K562 (cell line): ENCODE results near the gene RAB5B. TPM values are rescaled to one million over a fixed set of nuclear protein-coding genes. Genes with fewer than 3 reads are reported as not detected.

ENCODE experiments used
- ARHGAP35 ChIP-seq: fragments of 450-650 bp; IDR thresholded peaks from 2 replicates; pipeline ENCODE4 v1.6.1; 2018; ENCODE audit not compliant: partially characterized antibody
- EWSR1 ChIP-seq: fragments of 450-650 bp; IDR thresholded peaks from 2 replicates; pipeline ENCODE4 v1.6.1; 2018; ENCODE audit warnings: borderline replicate concordance, mild to moderate bottlenecking, low read depth, moderate library complexity; ENCODE audit not compliant: partially characterized antibody
- ILK ChIP-seq: fragments of 450-650 bp; IDR thresholded peaks from 2 replicates; pipeline ENCODE4 v1.6.1; 2016; ENCODE audit warnings: missing genetic modification characterization, low read depth, mild to moderate bottlenecking, missing compliant biosample characterization, moderate library complexity, borderline replicate concordance
- PCBP1 ChIP-seq: fragments of 200-400 bp; formaldehyde crosslinking; IDR thresholded peaks from 2 replicates; pipeline ENCODE4 v1.6.1; 2018; ENCODE audit warnings: mild to moderate bottlenecking, low read depth, low read length; ENCODE audit not compliant: poor library complexity, severe bottlenecking
- PHF8 ChIP-seq: fragments of 200-600 bp; sonication (generic); IDR thresholded peaks from 2 replicates; pipeline ENCODE4 v1.6.1; 2012; ENCODE audit warnings: mixed run types, mild to moderate bottlenecking, inconsistent platforms, low read length, moderate library complexity, borderline replicate concordance
- POLR2G ChIP-seq: fragments of 200-400 bp; formaldehyde crosslinking; IDR thresholded peaks from 2 replicates; pipeline ENCODE4 v1.6.1; 2017; ENCODE audit warnings: low read depth, mild to moderate bottlenecking, antibody characterized with exemption, low read length, moderate library complexity
- SAFB2 ChIP-seq: fragments of 200-400 bp; formaldehyde crosslinking; IDR thresholded peaks from 2 replicates; pipeline ENCODE4 v1.6.1; 2018; ENCODE audit warnings: borderline replicate concordance, low read length, low read depth, moderate library complexity; ENCODE audit not compliant: severe bottlenecking
- SMARCA5 ChIP-seq: fragments of 450-650 bp; IDR thresholded peaks from 2 replicates; pipeline ENCODE4 v1.6.1; 2016
- SP2 ChIP-seq: IDR thresholded peaks from 2 replicates; pipeline ENCODE4 v1.6.1; 2011; ENCODE audit warnings: mild to moderate bottlenecking, low read depth, low read length, moderate library complexity; ENCODE audit not compliant: poor library complexity, severe bottlenecking; ENCODE audit errors: extremely low read depth
- polyA plus RNA-seq, 8 experiments: library from polyadenylated mRNA; depleted of rRNA in 4 of 8; stranded (reverse) in 5 of 8; unstranded in 3 of 8; fragments of >200 nt; fragmentation: Nextera tagmentation in 2 of 8; fragmentation: Illumina TruSeq in 1 of 8; extraction: Ambion mirVana in 2 of 8; extraction: Trizol in 1 of 8; gene quantifications; 2 replicates each; pipeline versions ENCODE4 v1.2.1 to v1.2.3, GENCODE V29; 2011 to 2014; ENCODE audit warnings: inconsistent platforms in 1 of 8, missing spikeins in 1 of 8
- total RNA-seq, 7 experiments: library from RNA; depleted of rRNA in 6 of 7; stranded (reverse); fragments of >200 nt in 6 of 7; fragmentation: Illumina TruSeq in 2 of 7; extraction: Trizol in 2 of 7; gene quantifications; 2 replicates each; pipeline versions ENCODE4 v1.2.1 to v1.2.3, GENCODE V29; 2011 to 2021; ENCODE audit warnings: low replicate concordance in 1 of 7
- TF ChIP-seq, protein P1 (sequence below): fragments of 200-800 bp; sonication (Bioruptor generic); IDR thresholded peaks from 2 replicates; pipeline ENCODE4 v1.6.1; 2017; ENCODE audit warnings: missing genetic modification characterization, missing compliant biosample characterization
- TF ChIP-seq, protein P2 (sequence below), 2 experiments: fragments of 450-650 bp; IDR thresholded peaks; 2 replicates each; pipeline ENCODE4 v1.6.1; 2016
- TF ChIP-seq, protein P3 (sequence below): fragments of 250-450 bp; sonication (Bioruptor Pico); IDR thresholded peaks from 2 replicates; pipeline ENCODE4 v1.4.0; 2020; ENCODE audit warnings: borderline replicate concordance
- TF ChIP-seq, protein P4 (sequence below), 3 experiments: fragments of 200-800 bp in 1 of 3; sonication (Bioruptor generic) in 1 of 3; sonication (generic) in 1 of 3; formaldehyde crosslinking in 1 of 3; IDR thresholded peaks; 2 replicates each; pipeline versions ENCODE4 v1.6.1 to v1.8.0; 2016 to 2022; ENCODE audit warnings: mild to moderate bottlenecking in 2 of 3, missing compliant biosample characterization in 2 of 3, missing genetic modification characterization in 2 of 3, missing genetic modification reagents in 1 of 3

RAB5B gene
- total and polyA plus RNA-seq, 9 of the 15 experiments (the other 6 are each of a cell fraction or from before 2014, with no cell fraction given): 6.8 to 73.8 (median 25.2) TPM

DNA sequence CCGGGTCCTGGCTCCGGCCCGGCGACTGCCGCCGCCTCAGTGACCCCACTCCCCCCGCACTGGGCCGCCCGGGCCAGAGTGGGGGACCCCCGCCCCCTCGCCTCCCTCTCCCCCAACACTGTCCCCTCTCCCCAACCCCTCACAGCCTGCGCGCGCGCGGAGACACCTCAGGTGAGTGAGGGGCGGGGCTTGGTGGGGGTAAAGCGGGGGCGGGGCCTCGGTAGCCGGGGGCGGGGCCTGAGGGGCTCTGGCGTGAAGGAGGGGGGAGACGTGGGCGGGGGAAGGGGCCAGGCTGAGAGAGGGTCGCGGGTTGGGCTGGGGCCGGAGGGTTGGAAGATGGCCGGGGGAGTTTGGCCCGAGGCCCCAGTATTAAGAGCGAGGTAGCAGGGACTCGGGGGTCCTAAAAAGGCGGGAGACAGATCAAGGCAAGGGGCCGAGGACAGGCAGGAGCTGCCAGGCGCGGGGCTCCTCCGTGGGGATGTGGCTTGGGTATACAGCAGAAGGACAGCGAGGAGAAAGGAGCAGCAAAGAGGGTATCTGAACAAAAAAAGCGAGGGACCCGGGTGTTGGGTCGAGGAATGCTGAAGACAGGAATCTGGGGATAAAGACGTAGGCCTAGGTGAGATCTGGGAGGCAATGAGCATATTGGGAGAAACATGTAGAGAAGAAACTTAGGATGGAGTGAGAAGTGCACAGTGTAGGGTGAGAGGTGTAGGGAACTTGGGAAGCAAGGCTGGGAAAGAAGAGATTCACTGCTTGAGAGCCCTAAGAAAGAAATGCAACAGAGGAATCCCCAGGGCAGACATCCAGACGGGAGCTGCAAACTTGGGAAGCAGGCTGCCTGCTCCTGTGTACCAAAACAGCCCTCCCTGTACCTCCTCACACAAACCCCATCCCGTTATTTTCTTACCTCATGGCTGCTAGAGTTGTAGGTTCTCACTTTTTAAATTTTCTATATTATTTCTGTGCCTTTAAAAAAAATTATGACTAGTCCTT, 34.0 kb downstream of the RAB5B start (continued):
- TF ChIP-seq PHF8: 0 out of 2 replicates have a peak, but pooled peaks have one; percentile 11
- TF ChIP-seq ARHGAP35: peak; percentile 9
- TF ChIP-seq SP2: no peak
- no peak for TF ChIP-seq SAFB2
- TF ChIP-seq SMARCA5: no peak
- peak; percentile 82 for TF ChIP-seq PCBP1
- TF ChIP-seq EWSR1: no peak
- TF ChIP-seq, protein P1, sequence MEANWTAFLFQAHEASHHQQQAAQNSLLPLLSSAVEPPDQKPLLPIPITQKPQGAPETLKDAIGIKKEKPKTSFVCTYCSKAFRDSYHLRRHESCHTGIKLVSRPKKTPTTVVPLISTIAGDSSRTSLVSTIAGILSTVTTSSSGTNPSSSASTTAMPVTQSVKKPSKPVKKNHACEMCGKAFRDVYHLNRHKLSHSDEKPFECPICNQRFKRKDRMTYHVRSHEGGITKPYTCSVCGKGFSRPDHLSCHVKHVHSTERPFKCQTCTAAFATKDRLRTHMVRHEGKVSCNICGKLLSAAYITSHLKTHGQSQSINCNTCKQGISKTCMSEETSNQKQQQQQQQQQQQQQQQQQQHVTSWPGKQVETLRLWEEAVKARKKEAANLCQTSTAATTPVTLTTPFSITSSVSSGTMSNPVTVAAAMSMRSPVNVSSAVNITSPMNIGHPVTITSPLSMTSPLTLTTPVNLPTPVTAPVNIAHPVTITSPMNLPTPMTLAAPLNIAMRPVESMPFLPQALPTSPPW (CRISPR knock-in tag): peak; percentile 92
- TF ChIP-seq, protein P2, sequence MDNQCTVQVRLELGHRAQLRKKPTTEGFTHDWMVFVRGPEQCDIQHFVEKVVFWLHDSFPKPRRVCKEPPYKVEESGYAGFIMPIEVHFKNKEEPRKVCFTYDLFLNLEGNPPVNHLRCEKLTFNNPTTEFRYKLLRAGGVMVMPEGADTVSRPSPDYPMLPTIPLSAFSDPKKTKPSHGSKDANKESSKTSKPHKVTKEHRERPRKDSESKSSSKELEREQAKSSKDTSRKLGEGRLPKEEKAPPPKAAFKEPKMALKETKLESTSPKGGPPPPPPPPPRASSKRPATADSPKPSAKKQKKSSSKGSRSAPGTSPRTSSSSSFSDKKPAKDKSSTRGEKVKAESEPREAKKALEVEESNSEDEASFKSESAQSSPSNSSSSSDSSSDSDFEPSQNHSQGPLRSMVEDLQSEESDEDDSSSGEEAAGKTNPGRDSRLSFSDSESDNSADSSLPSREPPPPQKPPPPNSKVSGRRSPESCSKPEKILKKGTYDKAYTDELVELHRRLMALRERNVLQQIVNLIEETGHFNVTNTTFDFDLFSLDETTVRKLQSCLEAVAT (IDR thresholded peaks at IDR 0.05): peak; percentile 14 to 53; a peak in 1 of 4 replicates
- TF ChIP-seq ILK (tag): no peak
- TF ChIP-seq, protein P3, sequence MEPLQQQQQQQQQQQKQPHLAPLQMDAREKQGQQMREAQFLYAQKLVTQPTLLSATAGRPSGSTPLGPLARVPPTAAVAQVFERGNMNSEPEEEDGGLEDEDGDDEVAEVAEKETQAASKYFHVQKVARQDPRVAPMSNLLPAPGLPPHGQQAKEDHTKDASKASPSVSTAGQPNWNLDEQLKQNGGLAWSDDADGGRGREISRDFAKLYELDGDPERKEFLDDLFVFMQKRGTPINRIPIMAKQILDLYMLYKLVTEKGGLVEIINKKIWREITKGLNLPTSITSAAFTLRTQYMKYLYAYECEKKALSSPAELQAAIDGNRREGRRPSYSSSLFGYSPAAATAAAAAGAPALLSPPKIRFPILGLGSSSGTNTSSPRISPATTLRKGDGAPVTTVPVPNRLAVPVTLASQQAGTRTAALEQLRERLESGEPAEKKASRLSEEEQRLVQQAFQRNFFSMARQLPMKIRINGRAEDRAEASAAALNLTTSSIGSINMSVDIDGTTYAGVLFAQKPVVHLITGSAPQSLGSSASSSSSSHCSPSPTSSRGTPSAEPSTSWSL (CRISPR knock-in tag): no peak
- TF ChIP-seq POLR2G: peak; percentile 21; the same call in 1 of the 2 replicates
- TF ChIP-seq, protein P4, sequence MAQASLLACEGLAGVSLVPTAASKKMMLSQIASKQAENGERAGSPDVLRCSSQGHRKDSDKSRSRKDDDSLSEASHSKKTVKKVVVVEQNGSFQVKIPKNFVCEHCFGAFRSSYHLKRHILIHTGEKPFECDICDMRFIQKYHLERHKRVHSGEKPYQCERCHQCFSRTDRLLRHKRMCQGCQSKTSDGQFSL (CRISPR knock-in tag; IDR thresholded peaks at IDR 0.05): 0 out of 2 replicates have a peak, but pooled peaks have one; percentile 32
- TF ChIP-seq, protein P4 (tag; IDR thresholded peaks at IDR 0.05): no peak; a peak in 2 of 4 replicates
